IMR-90 (cell line): ENCODE measurements around the gene ETV6.
A peak's percentile ranks its signal among the peaks of the same experiment; 100 is the strongest.

Source experiments
- BHLHE40 ChIP-seq: fragments of 150-350 bp; IDR thresholded peaks from 2 replicates; pipeline ENCODE4 v1.6.1; 2016; ENCODE audit warnings: mild to moderate bottlenecking, low read depth, low read length
- CEBPB ChIP-seq: IDR thresholded peaks from 2 replicates; pipeline ENCODE4 v1.6.1; 2012; ENCODE audit warnings: low read depth, low read length, improper control_type of control experiment
- CHD1 ChIP-seq: IDR thresholded peaks from 2 replicates; pipeline ENCODE4 v1.6.1; 2012; ENCODE audit warnings: low read depth, low read length, improper control_type of control experiment
- FOS ChIP-seq: fragments of 150-350 bp; IDR thresholded peaks from 2 replicates; pipeline ENCODE4 v1.6.1; 2016; ENCODE audit warnings: low read depth, low read length
- MAFK ChIP-seq: IDR thresholded peaks from 2 replicates; pipeline ENCODE4 v1.6.1; 2012; ENCODE audit warnings: low read depth, low read length, improper control_type of control experiment
- MXI1 ChIP-seq: IDR thresholded peaks from 2 replicates; pipeline ENCODE4 v1.6.1; 2012; ENCODE audit warnings: low read depth, mild to moderate bottlenecking, low read length, moderate library complexity, borderline replicate concordance
- POLR2A ChIP-seq: IDR thresholded peaks from 2 replicates; pipeline ENCODE4 v1.6.1; 2012; ENCODE audit warnings: mild to moderate bottlenecking, low read depth, low read length
- RAD21 ChIP-seq: IDR thresholded peaks from 2 replicates; pipeline ENCODE4 v1.6.1; 2012; ENCODE audit warnings: low read length, improper control_type of control experiment
- RCOR1 ChIP-seq: IDR thresholded peaks from 2 replicates; pipeline ENCODE4 v1.6.1; 2012; ENCODE audit warnings: mild to moderate bottlenecking, low read length, improper control_type of control experiment; ENCODE audit not compliant: insufficient replicate concordance
- RFX5 ChIP-seq: IDR thresholded peaks from 2 replicates; pipeline ENCODE4 v1.8.0; 2012; ENCODE audit warnings: low read depth, mild to moderate bottlenecking, low read length, moderate library complexity
- SMC3 ChIP-seq: fragments of 150-350 bp; IDR thresholded peaks from 2 replicates; pipeline ENCODE4 v1.6.1; 2016; ENCODE audit warnings: low read depth, mild to moderate bottlenecking, antibody characterized with exemption, low read length, moderate library complexity
- TF ChIP-seq, protein P1 (sequence below): conservative IDR thresholded peaks from 2 replicates; pipeline ENCODE4 v1.5.1; 2012; ENCODE audit warnings: mild to moderate bottlenecking, low read depth, low read length, improper control_type of control experiment
- TF ChIP-seq, protein P2 (sequence below): fragments of 150-350 bp; IDR thresholded peaks from 2 replicates; pipeline ENCODE4 v1.6.1; 2016; ENCODE audit warnings: low read depth, mild to moderate bottlenecking, low read length, moderate library complexity, borderline replicate concordance

DNA sequence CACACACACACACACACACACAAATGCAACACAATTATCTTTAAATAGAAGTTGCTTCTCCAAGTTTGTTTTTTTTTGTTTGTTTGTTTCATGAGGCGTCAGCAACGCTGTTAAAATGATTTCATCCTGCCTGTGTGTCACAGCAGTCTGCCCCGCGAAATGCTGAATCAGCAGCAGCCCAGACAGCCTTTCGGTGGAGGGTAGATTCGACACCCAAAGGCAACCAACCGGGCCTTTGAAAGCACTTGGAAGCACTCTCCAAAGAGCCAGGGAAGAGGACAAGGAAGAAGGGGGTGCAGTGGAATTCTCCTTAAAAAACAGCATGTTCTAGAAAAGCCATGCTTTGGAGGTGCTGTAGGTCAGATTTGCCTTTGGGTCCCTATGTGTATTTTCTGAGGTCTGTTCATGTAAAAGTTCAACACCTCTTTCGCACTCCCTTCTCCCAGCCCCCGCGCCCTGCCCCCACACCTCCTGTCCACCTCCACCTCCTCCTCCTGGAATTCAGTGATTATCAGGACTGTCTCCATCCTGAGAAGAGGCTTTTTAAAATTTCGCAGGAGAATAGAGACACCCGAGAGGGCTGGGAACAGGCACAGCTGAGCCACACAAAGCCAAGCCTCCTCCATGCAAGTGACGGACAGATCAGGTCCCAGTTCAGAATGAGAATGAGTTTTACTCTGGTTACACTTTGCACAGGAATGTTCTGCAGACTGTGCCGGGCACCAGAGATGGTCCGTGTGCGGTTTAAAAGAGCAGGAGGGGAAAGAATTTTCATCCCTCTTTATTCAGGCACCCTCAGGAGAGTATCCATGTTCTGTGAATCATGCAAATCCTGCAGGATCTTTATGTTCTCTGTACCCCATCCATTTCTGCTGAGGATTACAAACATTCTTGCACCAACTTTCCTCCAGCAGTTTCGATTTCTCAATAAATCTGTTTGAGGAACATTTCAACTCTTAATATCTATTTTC is 177.9 kb downstream of the ETV6 start:
- TF ChIP-seq BHLHE40 = no peak
- TF ChIP-seq CHD1 = no peak
- TF ChIP-seq, protein P1, sequence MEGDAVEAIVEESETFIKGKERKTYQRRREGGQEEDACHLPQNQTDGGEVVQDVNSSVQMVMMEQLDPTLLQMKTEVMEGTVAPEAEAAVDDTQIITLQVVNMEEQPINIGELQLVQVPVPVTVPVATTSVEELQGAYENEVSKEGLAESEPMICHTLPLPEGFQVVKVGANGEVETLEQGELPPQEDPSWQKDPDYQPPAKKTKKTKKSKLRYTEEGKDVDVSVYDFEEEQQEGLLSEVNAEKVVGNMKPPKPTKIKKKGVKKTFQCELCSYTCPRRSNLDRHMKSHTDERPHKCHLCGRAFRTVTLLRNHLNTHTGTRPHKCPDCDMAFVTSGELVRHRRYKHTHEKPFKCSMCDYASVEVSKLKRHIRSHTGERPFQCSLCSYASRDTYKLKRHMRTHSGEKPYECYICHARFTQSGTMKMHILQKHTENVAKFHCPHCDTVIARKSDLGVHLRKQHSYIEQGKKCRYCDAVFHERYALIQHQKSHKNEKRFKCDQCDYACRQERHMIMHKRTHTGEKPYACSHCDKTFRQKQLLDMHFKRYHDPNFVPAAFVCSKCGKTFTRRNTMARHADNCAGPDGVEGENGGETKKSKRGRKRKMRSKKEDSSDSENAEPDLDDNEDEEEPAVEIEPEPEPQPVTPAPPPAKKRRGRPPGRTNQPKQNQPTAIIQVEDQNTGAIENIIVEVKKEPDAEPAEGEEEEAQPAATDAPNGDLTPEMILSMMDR = no peak
- no peak for TF ChIP-seq RCOR1
- no peak for TF ChIP-seq POLR2A
- TF ChIP-seq RFX5 = no peak
- TF ChIP-seq RAD21 = no peak
- TF ChIP-seq, protein P2, sequence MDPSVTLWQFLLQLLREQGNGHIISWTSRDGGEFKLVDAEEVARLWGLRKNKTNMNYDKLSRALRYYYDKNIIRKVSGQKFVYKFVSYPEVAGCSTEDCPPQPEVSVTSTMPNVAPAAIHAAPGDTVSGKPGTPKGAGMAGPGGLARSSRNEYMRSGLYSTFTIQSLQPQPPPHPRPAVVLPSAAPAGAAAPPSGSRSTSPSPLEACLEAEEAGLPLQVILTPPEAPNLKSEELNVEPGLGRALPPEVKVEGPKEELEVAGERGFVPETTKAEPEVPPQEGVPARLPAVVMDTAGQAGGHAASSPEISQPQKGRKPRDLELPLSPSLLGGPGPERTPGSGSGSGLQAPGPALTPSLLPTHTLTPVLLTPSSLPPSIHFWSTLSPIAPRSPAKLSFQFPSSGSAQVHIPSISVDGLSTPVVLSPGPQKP = no peak
- TF ChIP-seq CEBPB = no peak
- no peak for TF ChIP-seq MXI1
- no peak for TF ChIP-seq SMC3
- TF ChIP-seq MAFK = peak; percentile 95
- no peak for TF ChIP-seq FOS
